BE2C (cell line): ENCODE data around the gene EYS. TPM values are rescaled to one million over a fixed set of nuclear protein-coding genes. Genes with fewer than 3 reads are reported as not detected.

Source experiments
- DNase-seq: peaks from one replicate; pipeline ENCODE4 v3.0.0-alpha.2; 2020
- H3K27me3 ChIP-seq: fragments of 250-450 bp; sonication (Bioruptor Pico); 2 replicates; pipeline ENCODE4 v1.5.1; 2020; ENCODE audit warnings: mild to moderate bottlenecking
- H3K36me3 ChIP-seq: fragments of 250-450 bp; sonication (Bioruptor Pico); 2 replicates; pipeline ENCODE4 v1.5.1; 2020; ENCODE audit warnings: mild to moderate bottlenecking
- H3K4me1 ChIP-seq: fragments of 250-450 bp; sonication (Bioruptor Pico); 2 replicates; pipeline ENCODE4 v1.5.1; 2020
- H3K4me3 ChIP-seq: 2 replicates; pipeline ENCODE4 v1.5.1; 2011; ENCODE audit warnings: low read depth, low read length
- H3K9me3 ChIP-seq: fragments of 250-450 bp; sonication (Bioruptor Pico); 2 replicates; pipeline ENCODE4 v1.5.1; 2020
- CTCF ChIP-seq: IDR thresholded peaks from 2 replicates; pipeline ENCODE4 v1.5.1; 2012; ENCODE audit warnings: mild to moderate bottlenecking, low read depth, low read length
- polyA plus RNA-seq: library from polyadenylated mRNA; unstranded; fragments of >200 nt; gene quantifications from one replicate; pipeline ENCODE4 v1.2.1, GENCODE V29; 2012; ENCODE audit warnings: low read depth, missing spikeins; ENCODE audit not compliant: insufficient read length, insufficient read depth

Gene EYS
- polyA plus RNA-seq: 0.66 TPM

- TF ChIP-seq CTCF: no peak
- Histone ChIP-seq H3K27me3 (no peaks in the 10 kb centered on the region), H3K4me1 (peaks cover 3% of the 10 kb centered on the region; the same call in 1 of the 2 replicates), H3K4me3 (no peak within 1 kb of the TSS), H3K36me3 (no peaks in the 10 kb centered on the region), H3K9me3 (no peaks in the 10 kb centered on the region)
- peak; percentile 26 for DNase-seq
Observed at GRCh38 chr6:65707126-65707826, at the start of gene EYS. Gene EYS (minus strand): TSS chr6:65707226. CDS start chr6:65495410, 211,816 bp downstream.

- no peaks in the 10 kb centered on the region for H3K9me3 ChIP-seq
- H3K27me3 ChIP-seq: no peaks in the 10 kb centered on the region
- H3K4me3 ChIP-seq: no peak overlapping the region
- no peaks in the 10 kb centered on the region for H3K4me1 ChIP-seq
- no peak for TF ChIP-seq CTCF
- H3K36me3 ChIP-seq: no peaks in the 10 kb centered on the region
- DNase-seq: no peak
Observed at GRCh38 chr6:65746302-65746701, 39.3 kb upstream of the EYS start.

- Histone ChIP-seq H3K4me3 (no peak overlapping the region), H3K27me3 (no peaks in the 10 kb centered on the region), H3K36me3 (no peaks in the 10 kb centered on the region), H3K9me3 (no peaks in the 10 kb centered on the region), H3K4me1 (no peaks in the 10 kb centered on the region)
- no peak for DNase-seq
- no peak for TF ChIP-seq CTCF
Observed at GRCh38 chr6:65745614-65746013, 38.6 kb upstream of the EYS start.

GRCh38 chr6:65728879-65729479, 22.0 kb upstream of the EYS start:
- Histone ChIP-seq H3K4me1 (no peaks in the 10 kb centered on the region), H3K27me3 (no peaks in the 10 kb centered on the region), H3K36me3 (no peaks in the 10 kb centered on the region), H3K4me3 (no peak overlapping the region), H3K9me3 (no peaks in the 10 kb centered on the region)
- TF ChIP-seq CTCF: no peak
- DNase-seq: no peak

- Histone ChIP-seq H3K36me3 (no peaks in the 10 kb centered on the region), H3K4me1 (no peaks in the 10 kb centered on the region), H3K4me3 (no peak overlapping the region), H3K27me3 (no peaks in the 10 kb centered on the region), H3K9me3 (no peaks in the 10 kb centered on the region)
- DNase-seq: no peak
- no peak for TF ChIP-seq CTCF
Observed at GRCh38 chr6:65719101-65719500, 12.1 kb upstream of the EYS start.

GRCh38 chr6:65711531-65711930, 4.5 kb upstream of the EYS start:
- Histone ChIP-seq H3K4me3 (no peak overlapping the region), H3K27me3 (no peaks in the 10 kb centered on the region)

More at GRCh38 chr6:65711531-65711930, 4.5 kb upstream of the EYS start:
- DNase-seq: no peak
- Histone ChIP-seq H3K9me3 (no peaks in the 10 kb centered on the region), H3K4me1 (0 out of 2 replicates have a peak, but pooled peaks cover 2% of the 10 kb centered on the region), H3K36me3 (no peaks in the 10 kb centered on the region)
- TF ChIP-seq CTCF: no peak
